ENCODE measurements around the gene ACER3.

GRCh38 chr11:77001613-77002012 is 140.9 kb downstream of the ACER3 start:
- TF ChIP-seq POLR2A (IDR thresholded peaks at IDR 0.05) (no peak), CTCF (IDR thresholded peaks at IDR 0.05) (no peak)

All from thyroid gland (tissue), 4 donors.